GM21360 (cell line): Measurements from ENCODE around the gene MVD.
"Not testable (repeated sequence)": the region's sequence is repeated elsewhere in the genome, so short reads cannot be mapped to it uniquely, and the experiment has no call there.

ENCODE experiments used
- ATAC-seq: cut with Tn5 transposase; IDR thresholded peaks from one replicate; pipeline ENCODE4 v1.9.1; 2021; ENCODE audit warnings: mild to moderate bottlenecking, moderate library complexity; ENCODE audit not compliant: unreplicated experiment

The MVD gene

GRCh38 chr16:88610909-88611812, 51.7 kb downstream of the MVD start:
- no peak for ATAC-seq

GRCh38 chr16:88610080-88610479, 52.8 kb downstream of the MVD start:
- ATAC-seq = no peak

- not testable (repeated sequence) for ATAC-seq
Observed at GRCh38 chr16:88609426-88609825, 53.5 kb downstream of the MVD start.

- no peak for ATAC-seq
Observed at GRCh38 chr16:88608076-88608475, 54.8 kb downstream of the MVD start.

GRCh38 chr16:88606148-88606757, 56.6 kb downstream of the MVD start:
- ATAC-seq = no peak

GRCh38 chr16:88605186-88606147, 57.4 kb downstream of the MVD start:
- ATAC-seq = no peak

- ATAC-seq = no peak
Observed at GRCh38 chr16:88602091-88602490, 60.8 kb downstream of the MVD start.
